GM18909 (cell line): Measurements from ENCODE around the gene M1AP.
A peak's percentile ranks its signal among the peaks of the same experiment; 100 is the strongest.
"Not testable (repeated sequence)": the region's sequence is repeated elsewhere in the genome, so short reads cannot be mapped to it uniquely, and the experiment has no call there.

Experiments
- ATAC-seq: cut with Tn5 transposase; IDR thresholded peaks from one replicate; pipeline ENCODE4 v1.9.1; 2021; ENCODE audit warnings: mild to moderate bottlenecking; ENCODE audit not compliant: unreplicated experiment, poor library complexity

Gene M1AP

DNA sequence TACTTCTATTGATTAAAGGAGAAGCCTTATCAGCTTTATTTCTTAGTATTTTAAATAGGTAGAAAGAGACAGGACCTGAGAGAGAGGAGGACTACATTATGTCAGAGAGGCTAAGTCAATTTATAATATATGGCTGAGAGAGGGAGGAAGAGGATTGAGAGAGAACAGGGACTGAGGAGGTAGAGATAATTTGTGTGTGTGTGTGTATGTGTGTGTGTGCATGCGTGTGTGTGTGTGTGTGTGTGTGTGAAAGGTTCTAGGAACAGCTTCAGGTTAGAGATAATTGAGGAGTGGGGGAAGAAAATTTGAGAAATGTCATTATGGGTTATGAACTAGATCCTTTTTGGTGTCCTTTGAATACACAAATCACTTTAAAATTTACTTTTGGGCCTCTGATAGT is 78.4 kb downstream of the M1AP start:
- no peak for ATAC-seq

DNA sequence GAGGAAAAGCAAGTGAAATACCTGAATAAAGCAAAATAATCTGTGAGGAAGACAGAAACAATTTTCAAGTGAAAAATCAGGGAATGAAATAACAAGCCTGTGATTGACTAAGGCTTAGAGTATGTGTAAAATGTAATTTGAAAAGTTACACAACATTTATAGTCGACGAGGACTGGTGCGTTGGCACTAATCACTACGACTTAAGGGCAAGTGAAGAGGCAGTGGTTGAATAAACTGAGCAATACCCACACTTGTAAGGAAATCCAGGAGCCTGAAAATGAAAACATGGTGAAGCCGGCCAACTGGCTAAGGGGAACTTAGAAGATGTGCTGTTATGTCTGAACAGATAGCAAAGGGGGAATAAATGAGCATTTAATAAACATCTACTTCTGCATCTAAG is 80.2 kb downstream of the M1AP start:
- ATAC-seq: no peak

DNA sequence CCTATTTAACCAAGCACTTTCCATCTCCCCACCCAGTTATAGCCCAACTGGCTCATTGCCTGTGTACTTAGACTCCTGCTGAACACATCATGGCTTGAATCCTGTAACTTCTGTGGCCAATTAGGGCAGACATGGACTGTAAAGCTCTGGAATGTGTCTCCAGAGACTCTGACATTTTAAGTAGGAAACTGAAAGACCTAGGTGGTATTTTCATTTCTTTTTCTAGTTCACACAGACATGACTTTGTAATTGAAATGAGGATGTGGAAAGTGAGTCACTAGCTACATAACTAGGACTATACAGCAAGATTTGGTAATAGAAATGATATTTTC is 81.4 kb downstream of the M1AP start:
- ATAC-seq: no peak

DNA sequence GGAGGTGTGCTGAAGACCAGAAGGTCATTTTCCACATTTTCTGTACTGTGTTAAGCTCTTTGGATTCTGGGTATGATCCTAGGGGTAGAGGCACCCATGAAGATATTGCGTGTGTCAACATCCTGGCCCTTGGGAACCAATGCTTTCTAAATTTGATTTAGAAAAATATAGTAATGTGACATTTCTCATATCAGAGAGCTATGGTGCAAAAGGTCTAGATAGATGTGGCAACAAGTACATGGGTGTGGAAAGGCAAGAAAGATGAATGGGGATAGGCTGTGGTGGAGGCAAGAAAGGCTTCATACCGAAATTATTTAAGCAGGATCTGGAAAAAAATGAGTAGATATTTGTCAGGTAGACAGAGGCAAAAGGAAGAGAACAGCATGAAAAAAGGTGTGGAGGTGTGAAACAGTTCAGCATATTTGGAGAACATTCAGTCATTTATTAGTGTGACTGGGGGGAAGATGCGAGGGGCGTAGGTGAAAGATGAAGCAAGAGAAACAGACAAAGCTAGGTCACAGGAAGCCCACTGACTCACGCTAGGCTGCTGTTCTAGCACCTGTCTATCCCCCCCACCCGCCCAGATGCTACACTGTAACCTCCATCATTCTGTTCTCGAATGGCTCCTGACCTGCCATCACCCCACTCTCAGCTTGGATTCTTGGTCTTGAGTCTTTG is 81.9 kb downstream of the M1AP start:
- no peak for ATAC-seq

DNA sequence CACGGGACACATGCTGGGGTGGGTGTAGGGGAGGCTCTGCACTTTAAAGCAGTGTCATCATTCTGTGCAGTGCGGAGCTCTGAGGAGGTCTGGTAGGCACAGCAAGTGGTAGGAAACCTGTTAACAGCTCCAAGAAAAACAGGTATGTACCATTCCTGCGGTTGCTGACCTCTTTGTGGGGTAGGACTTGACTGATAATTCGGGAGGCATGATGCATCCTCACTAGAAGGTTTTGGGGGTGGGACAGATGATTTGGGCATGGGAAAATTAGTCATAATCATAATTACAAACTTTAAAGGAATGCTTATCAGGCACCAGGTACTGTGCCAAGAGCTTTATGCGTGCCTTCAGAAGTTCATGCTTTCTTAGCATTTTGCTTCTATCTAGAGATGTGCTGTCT is 83.9 kb downstream of the M1AP start:
- ATAC-seq: no peak

DNA sequence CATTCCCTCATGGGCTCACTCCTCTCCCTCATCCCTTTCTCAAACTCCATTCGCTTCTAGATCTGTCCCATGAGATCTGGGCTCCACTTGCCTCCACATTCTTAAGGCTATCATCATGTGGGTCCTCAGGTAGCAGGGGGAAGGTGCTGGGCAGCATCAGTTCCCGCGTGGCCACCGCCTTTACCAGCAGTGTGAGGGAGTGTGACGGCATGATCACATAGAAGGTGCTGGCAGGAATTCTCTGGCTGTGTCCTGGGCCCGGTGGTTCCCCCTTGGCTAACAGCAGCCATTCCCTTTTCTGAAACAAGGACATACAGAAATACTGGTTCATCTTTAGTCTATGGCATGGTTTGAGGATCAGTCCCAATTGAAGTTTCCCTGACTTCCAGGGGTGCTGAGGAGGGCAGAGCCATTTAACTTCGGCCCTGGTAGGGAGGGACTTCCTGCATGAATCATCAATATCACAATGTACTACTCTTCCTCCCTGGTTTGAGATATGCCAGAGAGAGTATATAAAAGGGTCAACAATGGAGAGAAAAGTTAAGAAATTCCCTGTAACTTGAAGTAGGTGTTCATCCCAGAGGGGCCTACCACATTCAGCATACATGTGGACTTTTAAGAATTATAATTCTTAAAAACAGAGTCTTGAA is 85.9 kb downstream of the M1AP start:
- no peak for ATAC-seq

DNA sequence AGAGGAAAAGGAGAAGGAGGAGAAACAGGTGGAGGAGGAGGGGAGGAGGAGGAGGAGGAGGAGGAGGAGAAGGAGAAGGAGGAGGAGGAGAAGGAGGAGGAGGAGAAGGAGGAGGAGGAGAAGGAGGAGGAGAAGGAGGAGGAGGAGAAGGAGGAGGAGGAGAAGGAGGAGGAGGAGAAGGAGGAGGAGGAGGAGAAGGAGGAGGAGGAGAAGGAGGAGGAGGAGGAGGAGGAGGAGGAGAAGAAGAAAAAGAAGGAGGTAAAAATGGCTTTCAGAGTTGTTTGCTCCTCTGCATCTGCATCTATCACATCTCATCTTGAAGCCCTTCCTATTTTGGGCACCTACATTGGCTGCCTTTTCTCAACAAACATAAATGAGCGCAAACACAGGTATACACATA is 87.1 kb downstream of the M1AP start:
- not testable (repeated sequence) for ATAC-seq

DNA sequence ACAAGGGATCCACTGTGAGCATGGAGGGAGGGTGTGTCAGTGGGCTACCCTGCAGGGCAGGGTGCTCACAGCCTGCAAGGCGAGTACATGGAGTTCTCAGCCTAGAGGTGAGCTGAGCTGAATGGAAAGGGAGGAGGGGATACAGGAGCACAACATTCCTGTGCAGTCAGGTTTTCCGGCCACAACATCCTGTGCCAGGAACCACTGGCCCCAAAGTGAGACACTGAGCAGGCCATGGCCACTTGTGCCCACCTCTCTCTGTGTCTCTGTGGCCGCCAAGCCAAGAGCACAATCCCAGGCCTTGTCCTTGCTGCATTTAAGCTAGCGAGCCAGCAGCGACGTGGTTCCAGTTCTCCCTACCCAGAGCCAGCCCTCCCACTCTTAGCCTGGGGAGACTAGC is 87.5 kb downstream of the M1AP start:
- ATAC-seq: no peak

DNA sequence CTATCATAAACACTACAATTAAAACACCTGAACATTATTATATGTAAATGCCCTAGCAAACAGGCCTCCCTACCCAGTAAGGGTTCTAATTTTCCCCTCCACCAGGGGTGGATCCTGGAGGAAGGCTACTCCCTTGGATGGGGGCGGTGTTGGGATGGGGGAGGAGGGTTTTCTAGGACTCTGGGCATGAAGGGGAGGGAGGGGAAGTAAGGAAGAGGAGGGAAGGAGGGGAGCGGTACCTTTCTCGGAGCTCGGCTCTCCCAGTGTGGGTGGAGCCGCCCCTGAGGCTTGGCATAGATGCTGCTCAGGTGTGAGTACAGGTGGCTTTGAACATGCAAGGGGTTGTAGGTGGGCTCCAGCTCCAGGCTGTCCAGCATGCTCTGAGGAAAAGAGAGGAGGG is 88.2 kb downstream of the M1AP start:
- ATAC-seq: no peak

DNA sequence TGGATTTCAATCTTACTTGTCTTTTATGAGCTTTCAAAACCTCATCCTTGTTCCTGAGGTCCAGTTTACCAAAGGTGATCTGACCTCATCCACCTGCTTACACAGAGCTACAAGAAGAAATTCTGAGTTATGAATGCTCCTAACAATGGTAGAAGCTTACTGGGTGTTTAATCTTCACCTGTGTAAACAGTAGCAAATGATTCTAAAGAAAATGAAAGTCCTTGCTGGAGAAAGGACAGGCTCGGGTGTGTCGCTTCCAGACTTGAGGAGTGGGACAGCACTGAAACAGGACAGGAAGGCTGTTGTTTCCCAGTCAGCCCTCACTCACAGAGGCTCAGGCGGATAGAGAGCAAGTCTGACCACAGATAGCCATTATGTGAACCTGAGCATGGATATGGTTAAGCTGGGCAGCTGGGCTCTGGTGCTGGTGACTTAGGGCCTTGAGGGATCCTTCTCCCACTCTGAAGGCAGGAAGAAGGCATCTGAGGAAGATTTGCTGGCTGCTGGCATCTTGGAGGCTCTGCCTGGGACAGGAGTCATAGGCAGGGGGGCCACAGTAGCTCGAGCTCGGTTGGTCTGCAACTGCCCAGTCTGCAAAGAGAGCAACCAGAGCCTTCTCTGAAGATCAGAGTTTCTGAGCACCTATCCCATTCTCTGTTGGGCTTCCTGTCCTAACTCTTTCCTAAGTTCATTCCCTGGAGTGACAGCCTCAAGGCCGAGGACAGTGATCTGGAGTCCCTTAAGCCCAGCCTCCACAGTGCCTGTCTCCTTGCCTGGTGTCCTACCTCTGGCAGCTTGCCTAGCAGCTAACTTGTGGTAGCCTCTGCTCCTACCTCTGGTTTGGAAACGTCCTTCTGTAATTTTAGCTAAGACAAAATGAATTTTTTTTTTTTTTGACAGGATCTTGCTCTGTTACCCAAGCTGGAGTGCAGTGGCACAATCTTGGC is 89.6 kb downstream of the M1AP start:
- no peak for ATAC-seq

DNA sequence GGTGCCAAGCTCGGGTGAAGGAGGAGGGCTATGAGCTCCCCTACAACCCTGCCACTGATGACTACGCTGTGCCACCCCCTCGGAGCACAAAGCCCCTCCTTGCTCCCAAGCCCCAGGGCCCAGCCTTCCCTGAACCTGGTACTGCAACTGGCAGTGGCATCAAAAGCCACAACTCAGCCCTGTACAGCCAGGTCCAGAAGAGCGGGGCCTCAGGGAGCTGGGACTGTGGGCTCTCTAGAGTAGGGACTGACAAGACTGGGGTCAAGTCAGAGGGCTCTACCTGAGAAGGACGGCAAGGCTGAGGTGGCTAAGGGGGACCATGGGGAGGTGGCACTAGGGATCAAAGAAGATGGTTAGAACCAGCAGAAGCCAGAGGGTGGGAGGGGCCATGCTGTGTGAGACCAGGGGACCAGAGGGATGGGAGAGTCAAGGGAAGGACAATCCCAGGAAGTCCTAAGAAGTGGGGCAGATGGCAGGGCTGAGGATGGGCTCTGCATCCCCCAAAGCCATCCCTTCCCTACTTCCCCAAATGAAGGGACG is 91.2 kb downstream of the M1AP start:
- no peak for ATAC-seq

DNA sequence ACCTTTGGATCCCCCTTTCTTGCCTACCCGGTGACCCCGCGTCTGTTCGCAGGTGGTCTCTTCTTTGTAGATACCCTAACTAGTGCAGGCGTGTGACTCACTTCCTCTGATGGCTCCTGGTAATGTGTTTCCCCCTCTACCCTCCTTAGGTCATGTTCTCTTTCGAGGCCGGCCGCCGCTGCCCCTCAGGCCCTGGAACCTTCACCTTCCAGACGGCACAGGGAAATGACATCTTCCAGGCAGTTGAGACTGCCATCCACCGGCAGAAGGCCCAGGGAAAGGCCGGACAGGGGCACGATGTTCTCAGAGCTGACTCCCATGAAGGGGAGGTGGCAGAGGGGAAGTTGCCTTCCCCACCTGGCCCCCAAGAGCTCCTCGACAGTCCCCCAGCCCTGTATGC is 92.0 kb downstream of the M1AP start:
- ATAC-seq: no peak

DNA sequence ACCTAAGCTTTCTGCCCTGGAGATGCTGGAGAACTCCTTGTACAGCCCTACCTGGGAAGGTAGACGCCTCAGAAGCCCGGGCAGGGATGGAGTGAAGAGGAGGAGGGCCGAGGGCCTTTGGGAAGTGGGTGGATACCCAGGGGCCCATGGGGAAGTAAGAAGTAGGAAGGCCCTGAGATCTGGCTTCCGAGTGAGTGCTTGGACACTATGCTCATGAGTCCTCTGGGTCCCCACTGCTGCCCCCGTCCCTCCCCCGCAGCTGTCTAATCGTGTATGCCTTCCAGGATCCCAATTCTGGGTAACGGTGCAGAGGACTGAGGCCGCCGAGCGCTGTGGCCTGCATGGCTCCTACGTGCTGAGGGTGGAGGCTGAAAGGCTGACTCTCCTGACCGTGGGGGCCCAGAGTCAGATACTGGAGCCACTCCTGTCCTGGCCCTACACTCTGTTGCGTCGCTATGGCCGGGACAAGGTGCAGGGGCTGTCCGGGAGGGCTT is 92.5 kb downstream of the M1AP start:
- ATAC-seq: no peak

DNA sequence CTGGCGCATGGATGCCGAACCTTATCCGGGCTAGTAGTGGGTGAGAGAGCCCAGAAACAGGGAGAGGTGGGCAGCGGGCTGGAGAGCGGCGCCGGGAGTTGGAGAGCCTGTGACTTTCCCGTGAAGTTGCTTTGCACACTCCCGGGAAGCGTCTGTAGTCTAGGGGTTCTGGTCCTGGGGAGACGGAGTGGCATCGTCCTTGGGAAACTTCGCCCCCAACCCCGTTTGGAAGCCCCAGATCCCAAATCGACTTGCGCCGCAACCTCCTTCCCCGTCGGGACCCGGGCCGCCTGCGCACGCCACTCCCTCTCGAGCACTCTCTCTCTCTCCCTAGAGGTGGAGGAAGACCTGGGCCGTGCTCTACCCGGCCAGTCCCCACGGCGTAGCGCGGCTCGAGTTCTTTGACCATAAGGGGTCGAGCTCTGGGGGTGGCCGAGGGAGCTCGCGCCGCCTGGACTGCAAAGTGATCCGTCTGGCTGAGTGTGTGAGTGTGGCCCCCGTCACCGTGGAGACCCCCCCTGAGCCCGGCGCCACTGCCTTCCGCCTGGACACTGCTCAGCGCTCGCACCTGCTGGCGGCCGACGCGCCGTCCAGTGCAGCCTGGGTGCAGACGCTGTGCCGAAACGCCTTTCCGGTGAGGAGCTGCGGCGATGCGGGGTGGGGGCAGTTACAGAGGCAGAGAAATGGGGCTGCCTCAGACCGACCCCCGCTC is 93.2 kb downstream of the M1AP start:
- ATAC-seq: peak; percentile 50

DNA sequence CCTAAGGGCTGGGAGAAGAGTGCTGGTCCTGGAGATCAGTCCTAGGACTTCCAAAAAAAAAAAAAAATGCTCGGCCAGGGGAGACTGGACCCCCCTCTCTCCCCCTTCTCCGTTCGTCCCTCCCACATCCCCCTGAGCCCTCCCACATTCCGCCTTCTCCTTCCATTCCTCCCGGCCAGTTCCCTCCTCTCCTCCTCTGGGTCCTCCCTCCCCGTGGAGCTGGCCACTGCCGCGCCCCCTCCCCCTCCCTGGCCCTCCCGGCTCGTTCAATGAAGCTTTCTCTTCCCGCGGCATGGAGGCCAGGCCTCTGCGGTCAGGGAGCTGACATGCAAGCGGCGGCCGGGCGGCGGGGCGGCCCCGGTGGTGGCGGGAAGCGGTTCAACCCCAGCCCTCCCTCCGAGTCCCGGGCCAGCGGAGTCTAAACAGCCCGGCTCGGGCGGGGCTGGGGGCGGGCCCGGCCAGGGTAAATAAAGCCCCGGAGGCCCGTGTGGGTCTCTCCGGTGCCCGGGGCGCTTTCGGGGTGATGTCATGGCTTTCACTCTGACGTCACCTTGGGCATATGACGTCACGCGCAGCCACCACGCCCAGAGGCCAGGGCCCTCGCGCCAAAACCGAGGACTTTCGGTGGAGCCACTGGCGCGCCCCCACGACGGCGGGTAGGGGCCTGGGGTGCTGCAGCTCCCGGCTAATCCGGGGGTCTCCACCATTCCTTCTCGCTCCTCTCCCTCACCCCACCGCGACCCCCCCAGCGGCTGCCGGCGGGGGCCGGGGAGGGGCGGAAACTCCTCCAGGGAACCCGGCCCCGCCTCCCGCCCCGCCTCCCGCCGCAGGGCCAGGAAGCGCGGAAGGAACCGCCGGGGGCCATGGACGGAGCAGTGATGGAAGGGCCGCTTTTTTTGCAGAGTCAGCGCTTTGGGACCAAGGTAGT is 94.0 kb downstream of the M1AP start, which contains the start of the genes DOK1 and LOXL3:
DOK1 (plus strand) TSS at position 829 of the 928 bp plus-strand sequence; CDS start at position 864, 35 bp downstream.
LOXL3 (minus strand) TSS at position 51 of the 928 bp plus-strand sequence. CDS start 1,308 bp downstream, outside the sequence.
- peak; percentile 51 for ATAC-seq

DNA sequence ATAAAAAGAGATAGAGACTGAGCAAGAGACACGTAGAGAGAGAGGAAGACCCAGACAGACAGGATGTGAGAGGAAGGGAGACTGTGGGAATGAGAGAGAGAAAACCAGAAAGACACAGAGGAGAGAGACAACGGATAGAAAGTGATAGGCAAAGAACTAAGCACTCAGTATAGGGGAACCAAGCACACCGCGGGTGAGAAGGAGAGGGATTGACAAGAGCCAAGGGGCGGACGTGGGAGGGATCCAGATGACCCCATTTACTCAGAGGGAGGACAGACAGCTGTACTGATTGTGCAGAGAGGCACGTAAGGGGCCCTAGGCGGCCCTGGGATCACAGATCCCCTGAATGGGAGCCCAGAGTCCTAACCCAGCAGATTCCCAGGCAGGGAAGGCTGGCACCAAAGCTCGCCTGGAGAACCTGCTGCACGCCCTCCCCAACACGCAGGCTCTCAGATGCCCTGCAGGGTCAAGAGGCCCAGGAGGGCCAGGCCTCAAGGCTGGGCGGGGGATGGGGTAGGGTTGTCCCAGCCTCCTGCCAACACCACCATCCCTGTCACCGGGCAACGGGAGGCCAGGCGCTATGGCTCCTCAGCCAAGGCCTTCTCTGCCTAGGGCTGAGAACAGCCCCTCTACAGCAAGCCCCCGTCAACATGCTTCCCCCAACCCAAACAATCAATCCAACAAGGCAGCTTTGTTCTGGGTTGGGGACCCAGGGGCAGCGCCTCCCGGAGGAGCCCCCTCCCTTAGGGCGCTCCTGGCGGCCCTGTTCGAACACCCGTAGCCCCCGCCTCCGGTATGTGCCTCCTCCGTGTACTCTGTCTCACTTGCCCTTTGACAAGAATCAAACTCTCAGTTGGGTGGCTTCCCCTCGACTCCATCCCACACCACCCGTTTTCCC is 95.0 kb downstream of the M1AP start:
- no peak for ATAC-seq

DNA sequence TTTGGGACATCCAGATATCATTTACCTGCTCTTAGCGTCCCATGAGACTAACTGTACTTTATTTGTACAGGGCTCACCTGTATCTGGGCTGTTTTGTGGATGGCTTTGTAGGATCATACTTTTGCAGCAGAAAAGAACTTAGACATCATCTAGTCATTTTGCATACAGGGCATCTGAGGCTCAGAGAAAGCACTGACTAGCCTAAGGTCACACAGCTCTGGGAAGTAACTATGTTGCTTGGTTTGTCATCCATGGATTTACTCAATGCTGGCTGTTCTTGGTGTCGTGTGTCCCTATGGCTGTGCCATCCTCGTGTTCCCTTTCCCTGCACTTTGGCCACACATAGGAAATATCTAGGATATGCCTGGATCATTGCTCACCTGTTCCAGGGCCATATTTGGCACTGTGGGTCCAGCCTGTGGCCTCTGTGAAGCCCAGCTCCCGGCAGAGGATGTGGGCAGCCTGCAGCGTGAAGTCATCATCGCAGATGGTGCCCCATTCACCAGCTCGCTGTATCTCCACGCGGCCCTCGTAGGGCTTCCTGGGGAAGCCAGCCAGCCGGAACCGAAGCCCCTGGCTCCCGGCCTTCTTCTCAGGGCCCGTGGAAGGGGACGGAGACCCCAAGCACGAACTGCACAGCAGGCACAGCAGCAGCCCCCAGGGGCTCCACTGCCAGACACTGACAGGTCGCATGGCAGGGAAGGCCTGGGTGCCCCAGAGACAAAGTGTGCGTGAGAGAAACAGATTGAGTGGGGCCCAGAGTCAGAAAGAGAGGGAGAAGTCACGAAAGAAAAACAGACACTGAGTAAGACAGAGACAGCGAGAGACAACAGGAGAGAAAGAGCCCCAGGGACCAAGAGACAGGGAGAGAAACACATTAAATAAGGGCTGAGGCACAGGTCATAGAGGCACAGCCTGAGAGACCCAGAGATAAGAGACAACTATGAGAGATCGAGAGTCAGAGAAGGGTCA is 95.9 kb downstream of the M1AP start:
- ATAC-seq: no peak
